Stimulated activated CD8-positive, alpha-beta memory T cell treated with anti-CD3 and anti-CD28 coated beads, Interleukin-2, amount 100 ng/mL, for 1 hour (primary cell): ENCODE results near the gene AMPD2.

Experiments
- DNase-seq, 2 donors: peaks; one replicate each; pipeline ENCODE4 v3.0.0-alpha.2; 2020; ENCODE audit warnings: low read depth in 2 of 2

AMPD2 gene

DNA sequence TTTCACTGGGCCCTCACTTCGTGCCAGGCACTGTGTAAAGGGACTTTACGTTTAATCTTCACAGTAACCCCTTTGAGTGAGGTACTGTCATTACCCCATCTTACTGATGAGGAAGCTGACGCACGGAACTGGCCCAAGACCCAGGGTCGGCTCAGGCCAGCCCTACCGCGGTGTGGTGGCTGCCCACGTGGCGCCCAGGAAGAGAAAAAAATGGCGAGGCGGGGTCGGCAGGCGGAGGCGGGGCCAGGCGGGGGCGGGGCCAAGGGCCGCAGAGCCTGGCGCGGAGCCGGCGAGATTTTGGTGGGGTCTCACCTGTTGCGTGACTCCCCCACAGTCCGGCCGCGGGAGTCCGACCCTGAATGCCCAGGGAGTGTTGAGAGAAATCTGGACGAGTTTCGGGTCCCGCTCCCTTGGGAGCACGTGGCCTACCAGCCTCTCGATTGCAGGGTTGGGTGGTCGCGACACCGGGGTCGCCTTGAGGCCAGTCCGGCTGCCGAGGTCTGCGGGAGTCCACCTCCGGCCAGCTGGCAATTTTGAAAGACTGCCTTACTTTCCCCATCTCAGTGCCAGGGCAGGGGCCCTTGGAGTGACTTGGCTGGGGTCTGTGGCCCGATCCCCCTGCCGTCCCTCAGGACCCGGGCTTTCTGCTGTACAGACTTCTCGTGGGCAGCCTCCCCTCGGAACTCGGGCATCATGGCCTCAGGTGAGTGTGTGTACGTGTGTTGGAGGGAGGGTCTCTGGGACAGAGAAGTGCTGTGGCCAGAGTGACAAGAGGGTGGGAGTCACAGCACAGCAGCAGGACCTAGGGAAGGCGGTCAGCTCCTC lies at the start of gene AMPD2, which contains the start of gene GNAT2:
AMPD2 (plus strand) TSS at position 262 of the 825 bp plus-strand sequence. CDS start 1,339 bp downstream, outside the sequence.
GNAT2 (minus strand) TSS at position 41 of the 825 bp plus-strand sequence. CDS start 6,746 bp downstream, outside the sequence.
- peak; percentile 43 to 49 for DNase-seq

DNA sequence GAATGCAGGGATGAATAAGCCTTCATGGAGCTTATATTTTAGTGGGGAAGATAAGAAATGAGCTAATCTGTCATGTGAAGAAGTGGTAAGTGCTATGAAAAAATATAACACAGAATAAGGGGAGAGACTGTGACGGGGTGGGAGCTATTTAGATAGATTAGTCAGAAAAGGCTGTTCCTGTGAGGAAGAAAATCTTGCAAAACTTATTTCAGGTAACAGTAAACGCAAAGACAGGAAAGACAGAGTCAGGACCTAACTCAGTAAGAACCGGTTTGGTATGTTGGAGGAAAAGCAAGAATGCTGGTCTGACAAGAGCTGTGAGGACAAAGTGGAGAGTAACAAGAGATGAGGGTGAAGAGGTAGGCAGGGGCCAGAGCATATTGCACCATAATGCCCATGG lies 49.2 kb upstream of the AMPD2 start:
- no peak for DNase-seq

- DNase-seq = no peak
Observed at GRCh38 chr1:109573785-109574184, 45.9 kb upstream of the AMPD2 start.

GRCh38 chr1:109578947-109579443 lies 40.6 kb upstream of the AMPD2 start:
- DNase-seq = no peak

DNA sequence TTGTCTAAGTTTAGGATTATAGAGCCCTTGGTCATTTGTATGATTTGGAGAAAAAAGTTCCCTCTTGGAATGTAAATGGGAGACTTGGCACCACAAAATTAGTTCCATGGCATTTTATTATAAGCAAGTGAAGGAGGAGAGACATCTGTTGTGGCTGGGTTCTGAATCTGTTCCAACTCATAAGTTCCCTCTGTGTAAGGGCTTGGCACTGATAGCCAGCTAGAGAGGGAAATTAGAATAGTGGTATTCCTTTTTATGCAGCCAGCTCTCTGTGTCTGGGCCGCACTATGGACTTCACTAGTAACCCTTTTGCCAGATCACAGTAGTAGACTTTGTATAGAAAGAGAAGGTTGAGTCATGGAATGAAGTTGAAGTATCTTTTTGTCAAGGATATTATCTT lies 40.1 kb upstream of the AMPD2 start:
- no peak for DNase-seq

GRCh38 chr1:109582021-109582420 lies 37.6 kb upstream of the AMPD2 start:
- no peak for DNase-seq

DNA sequence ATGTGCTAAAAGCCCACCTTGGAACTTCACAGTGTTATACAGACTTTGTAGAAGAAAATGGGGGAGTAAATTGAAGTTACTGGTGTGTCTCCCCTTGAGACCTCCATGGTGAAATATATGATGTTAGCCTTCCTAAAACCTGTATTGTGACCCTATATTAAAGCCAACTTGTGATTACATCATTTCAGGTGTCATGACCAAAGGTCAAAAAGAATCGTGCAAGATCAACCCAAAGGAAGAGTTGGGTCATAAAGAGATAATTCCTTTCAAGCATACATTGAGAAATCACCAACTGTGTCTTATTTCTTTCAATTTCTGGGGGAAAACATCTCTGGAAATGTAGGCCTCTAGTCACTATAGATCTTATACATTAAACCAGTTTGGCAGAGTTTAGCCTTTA lies 34.9 kb upstream of the AMPD2 start:
- no peak for DNase-seq

DNA sequence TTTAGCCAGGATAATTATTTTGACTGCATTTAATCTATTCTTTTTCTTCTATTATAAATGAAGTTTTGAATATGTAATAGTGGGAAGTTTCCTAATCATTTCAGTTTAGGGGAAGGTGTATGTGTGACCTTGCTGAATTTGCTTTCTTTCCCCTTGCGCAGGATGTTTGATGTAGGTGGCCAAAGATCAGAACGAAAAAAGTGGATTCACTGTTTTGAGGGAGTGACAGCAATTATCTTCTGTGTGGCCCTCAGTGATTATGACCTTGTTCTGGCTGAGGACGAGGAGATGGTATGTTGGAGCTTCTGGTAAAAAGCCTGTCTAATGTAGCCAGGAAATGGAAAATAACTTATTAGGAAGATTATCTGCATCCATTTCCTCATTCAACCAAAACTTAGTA lies 33.6 kb upstream of the AMPD2 start:
- no peak for DNase-seq

DNA sequence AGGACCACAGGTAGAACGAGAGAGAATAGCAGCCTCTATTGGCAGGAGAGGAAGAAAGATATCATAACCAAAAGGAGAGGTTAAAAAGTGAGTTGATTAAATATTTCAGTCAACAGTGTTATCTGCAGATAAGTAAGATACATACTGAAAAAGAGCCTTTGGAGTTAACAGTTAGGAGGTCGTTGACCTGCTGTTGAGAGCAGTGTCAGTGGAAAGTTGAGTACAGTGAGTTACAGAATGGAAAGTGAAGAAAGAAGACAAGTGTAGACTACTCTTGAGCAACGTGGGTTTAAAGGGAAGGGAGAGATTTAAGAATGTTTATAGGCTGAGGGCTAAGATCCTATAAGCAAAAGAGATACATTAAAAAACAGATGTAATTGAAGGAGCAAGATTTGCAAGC lies 30.5 kb upstream of the AMPD2 start:
- DNase-seq = no peak

DNA sequence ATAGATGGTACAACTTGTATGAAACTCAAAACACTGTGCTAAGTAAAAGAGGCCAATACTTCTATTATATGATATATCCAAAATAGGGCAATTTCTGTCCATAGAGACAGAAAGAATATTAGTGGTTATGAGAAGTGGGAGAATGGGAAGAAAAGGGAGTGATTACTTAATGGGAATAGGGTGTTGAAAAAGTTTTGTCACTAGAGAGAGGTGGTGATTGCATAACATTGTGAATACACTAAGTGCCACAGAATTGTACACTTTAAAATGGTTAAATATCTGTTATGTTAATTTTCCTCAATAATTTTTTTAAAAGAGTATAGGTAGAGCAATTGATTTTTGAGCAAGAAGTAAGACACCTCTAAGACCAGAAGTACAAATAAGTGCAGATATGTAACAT lies 30.0 kb upstream of the AMPD2 start:
- DNase-seq = no peak

DNA sequence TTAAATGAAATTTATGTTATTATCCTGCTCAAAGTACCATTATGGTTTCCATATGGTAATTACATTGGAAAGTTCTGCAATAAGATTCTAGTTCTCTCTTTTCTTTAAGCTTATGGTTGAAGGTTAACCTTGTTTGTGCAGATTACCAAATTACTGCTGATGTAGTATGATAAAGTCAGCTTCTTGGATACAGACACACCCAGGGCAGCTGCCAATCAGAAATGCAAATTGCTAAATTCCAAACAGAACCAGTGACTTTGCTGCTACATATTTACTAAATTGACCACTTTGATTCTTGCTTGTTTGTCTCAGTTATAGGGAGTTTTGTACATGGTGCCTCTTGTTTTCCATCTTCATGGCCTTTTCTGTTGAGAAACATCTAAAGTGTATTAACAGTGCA lies 26.7 kb upstream of the AMPD2 start:
- no peak for DNase-seq

DNA sequence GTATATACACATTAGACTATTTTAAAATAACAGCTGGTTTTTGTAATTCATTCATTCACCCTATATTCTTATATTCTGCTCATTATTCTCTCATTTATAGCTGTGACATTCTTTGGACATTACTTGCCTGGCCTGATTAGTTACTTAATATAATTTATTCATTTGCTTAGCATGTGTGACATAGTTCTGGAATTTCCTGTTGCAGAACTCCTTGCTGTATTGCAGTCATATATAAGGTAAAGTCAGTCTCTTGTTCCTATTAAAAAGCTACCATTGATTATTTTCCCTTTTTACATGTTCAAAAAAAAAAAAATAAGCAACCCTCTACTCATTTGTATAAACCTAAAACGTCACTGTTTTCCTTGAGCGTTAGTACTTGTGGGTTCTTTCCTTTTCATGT lies 24.1 kb upstream of the AMPD2 start:
- DNase-seq = no peak

GRCh38 chr1:109598156-109598555 lies 21.5 kb upstream of the AMPD2 start:
- DNase-seq = no peak

DNA sequence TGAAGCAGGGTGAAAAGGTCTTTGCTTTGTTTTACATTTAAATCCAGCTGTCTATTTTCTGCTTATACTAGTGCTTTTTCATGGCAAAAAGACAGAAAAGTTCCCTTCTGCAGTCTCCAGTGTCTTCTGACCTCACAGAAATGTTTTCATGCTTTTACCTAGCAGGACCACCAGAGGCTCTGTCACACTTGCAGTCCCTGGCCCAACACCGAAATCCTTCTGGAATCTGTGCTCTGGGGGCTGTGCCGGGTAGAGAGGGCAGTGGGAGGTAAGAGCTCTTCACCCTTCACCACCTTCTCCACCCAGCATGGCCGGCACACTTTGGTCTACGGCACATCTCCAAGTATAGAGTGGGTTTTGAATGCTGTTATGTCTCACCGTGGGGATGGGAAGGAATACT lies 21.0 kb upstream of the AMPD2 start:
- DNase-seq = no peak

DNA sequence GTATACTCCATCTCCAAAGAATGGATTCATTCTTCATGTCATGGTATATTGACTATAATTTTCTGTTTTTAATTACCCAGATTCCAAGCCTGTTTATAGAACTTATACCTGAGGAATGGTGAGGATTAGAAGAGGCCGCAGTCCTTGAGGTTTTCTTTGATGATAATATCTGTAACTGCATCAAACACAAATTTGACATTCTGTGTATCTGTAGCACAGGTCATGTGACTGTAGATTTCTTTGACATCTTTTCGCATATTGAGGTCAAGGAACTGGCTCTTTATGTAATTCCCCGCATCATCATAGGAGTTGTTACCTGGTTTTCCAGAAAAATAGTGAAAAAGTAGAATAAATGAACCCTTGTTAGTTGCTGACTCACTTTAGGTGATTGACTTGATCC lies 16.4 kb upstream of the AMPD2 start:
- no peak for DNase-seq

GRCh38 chr1:109605381-109605780 lies 14.3 kb upstream of the AMPD2 start:
- no peak for DNase-seq

DNA sequence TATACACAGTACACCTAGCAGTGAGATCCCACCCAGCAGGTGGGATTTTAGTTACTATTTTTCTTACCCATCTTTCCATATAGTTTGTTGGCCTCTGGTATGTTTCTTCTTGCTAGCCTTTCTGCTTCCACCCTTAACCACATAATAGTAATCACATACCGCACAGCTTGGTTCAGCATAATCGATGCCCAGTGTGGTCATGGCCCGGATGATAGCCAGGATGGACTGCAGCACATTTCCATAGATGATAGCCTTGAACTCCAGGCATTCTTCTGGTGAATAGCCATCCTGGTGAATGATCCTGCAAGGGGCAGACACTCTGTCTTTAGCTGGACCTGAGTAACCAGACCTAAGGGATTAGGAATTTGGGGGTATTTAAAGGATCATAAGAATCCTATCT lies 9.8 kb upstream of the AMPD2 start:
- no peak for DNase-seq

GRCh38 chr1:109610609-109611307 lies 8.9 kb upstream of the AMPD2 start:
- no peak for DNase-seq

DNA sequence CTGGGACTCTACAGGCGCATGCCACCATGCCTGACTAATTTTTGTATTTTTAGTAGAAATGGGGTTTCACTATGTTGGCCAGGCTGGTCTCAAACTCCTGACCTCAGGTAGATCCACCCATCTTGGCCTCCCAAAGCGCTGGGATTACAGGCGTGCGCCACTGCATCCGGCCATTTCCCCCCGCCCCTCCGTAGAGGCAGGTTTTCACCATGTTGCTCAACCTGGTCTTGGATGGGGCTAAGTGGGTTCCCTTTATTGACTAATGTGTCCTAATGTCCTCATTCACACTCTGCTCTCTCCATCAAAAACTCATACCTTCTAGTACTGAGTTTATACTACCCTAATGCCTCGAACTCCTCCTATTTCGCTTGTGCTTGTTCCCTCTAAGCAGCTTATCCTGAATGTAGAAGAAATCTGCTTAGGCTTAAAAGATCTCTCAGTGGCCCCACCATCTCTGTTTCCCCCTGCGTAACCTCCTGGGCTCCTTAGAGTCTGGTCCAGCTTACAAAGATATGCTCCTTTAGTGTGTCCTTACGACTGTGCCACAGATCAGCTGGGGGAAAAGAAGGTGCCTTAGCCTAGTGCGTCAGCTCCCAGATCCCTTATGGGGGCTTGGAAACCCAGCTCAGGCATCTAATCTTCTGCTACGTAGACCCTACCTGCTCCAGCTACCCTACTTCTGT lies 8.2 kb upstream of the AMPD2 start:
- DNase-seq = no peak

DNA sequence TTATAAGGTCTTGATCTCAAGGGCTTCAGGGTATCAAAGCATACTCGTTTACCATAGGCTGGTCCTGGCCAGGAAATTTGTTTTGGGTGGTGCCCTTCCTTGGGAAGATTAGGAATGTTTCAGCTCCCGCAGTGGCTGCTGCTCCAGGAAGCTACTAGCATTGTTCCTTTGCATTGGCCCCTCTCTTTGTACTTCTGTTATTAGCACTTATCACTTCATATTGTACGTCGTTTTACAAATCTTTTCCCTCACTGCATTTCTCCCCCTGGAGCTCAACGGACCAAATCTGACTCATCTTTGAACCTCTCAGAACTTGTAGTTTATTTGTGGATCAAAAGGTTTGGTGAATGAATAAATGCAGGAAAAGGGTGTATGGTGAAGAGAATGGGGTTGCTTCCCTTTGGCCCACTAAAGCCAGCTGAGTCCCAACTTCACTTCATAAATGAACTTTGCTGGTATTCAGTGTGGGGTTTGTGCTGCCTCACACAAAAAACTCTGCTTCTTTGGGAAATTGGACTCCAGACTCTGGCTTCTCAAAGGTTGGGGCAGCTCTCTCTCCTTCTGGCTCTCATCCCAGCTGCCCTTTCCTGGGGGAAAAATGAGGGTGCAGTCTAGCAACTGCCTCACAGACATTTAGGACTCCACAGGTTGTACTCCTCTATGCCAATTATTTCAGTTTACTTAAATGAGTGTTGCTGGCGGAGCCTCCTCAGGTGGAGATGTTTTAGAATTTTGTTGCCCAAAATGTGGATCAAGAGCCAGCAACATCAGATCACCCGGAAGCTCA lies 6.1 kb upstream of the AMPD2 start:
- DNase-seq = no peak

DNA sequence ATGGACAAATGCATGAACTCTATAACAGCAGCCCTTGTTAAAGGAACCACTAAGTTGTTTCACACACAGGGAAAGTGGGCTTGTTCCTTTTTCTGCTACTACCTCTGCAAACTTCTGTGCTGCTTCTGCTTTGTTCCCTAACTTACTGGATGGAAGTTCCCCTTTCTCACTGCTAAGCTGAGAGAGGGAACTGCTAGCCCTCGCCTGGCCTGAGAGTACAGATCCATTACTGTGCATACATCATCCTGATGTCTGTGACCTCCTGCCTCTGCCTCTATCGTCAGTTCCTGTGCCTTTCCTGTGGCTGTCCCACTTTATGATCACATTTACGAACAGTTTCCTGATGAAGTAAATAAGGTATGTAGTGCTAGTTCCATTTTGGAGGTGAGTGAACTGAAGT lies 3.8 kb upstream of the AMPD2 start:
- DNase-seq = no peak

- DNase-seq = no peak
Observed at GRCh38 chr1:109616391-109616790, 3.2 kb upstream of the AMPD2 start.
